OCI-LY7 (cell line): ENCODE measurements around the gene FMNL1. TPM values are rescaled to one million over a fixed set of nuclear protein-coding genes. Genes with fewer than 3 reads are reported as not detected.

ENCODE experiments used
- BruUV-seq: library from RNA; stranded (reverse); fragments of 400-500 nt; replicated peaks from 2 replicates; lab custom pipeline; 2021; lab: Mats Ljungman, UMichigan
- CTCF ChIA-PET: fragments of 300-600 bp; sonication (Branson Sonifier 250); formaldehyde crosslinking; loops from one replicate; lab custom pipeline; 2022; ENCODE audit warnings: antibody characterized with exemption; ENCODE audit not compliant: unreplicated experiment; lab: Charles Lee
- POLR2A ChIA-PET: fragments of 300-600 bp; sonication (Branson Sonifier 250); formaldehyde crosslinking; loops from one replicate; lab custom pipeline; 2022; ENCODE audit warnings: antibody characterized with exemption; lab: Charles Lee
- DNase-seq: peaks from one replicate; pipeline ENCODE4 v3.0.0-alpha.2; 2015; ENCODE audit warnings: low spot score
- H2AFZ ChIP-seq: fragments of 200-600 bp; sonication (generic), shearing (Covaris generic); 2 replicates; pipeline ENCODE4 v1.6.1; 2014; ENCODE audit warnings: mild to moderate bottlenecking, antibody characterized with exemption, low read length, moderate library complexity
- H3K27ac ChIP-seq: fragments of 200-600 bp; sonication (generic); 2 replicates; pipeline ENCODE4 v1.5.1; 2014; ENCODE audit warnings: mixed run types, low read depth, mild to moderate bottlenecking, moderate library complexity, low read length, inconsistent platforms; ENCODE audit not compliant: poor library complexity, severe bottlenecking
- H3K36me3 ChIP-seq: fragments of 200-600 bp; sonication (generic); 2 replicates; pipeline ENCODE4 v1.6.1; 2014; ENCODE audit warnings: mild to moderate bottlenecking, antibody characterized with exemption, low read length, moderate library complexity, mixed read lengths; ENCODE audit not compliant: insufficient read depth
- H3K4me1 ChIP-seq: fragments of 200-600 bp; sonication (generic); 2 replicates; pipeline ENCODE4 v1.5.1; 2014; ENCODE audit warnings: mild to moderate bottlenecking, low read length; ENCODE audit not compliant: insufficient read depth, poor library complexity, severe bottlenecking
- H3K4me2 ChIP-seq: fragments of 200-600 bp; sonication (generic); 2 replicates; pipeline ENCODE4 v1.6.1; 2014; ENCODE audit warnings: mild to moderate bottlenecking, low read length
- H3K4me3 ChIP-seq: fragments of 200-600 bp; sonication (generic); 2 replicates; pipeline ENCODE4 v1.5.1; 2014; ENCODE audit warnings: mild to moderate bottlenecking, low read depth, low read length; ENCODE audit not compliant: poor library complexity, severe bottlenecking
- H3K79me2 ChIP-seq: fragments of 200-600 bp; sonication (generic); 2 replicates; pipeline ENCODE4 v1.6.1; 2016; ENCODE audit warnings: low read depth, mild to moderate bottlenecking, low read length, moderate library complexity, mixed read lengths; ENCODE audit not compliant: insufficient read depth
- H3K9me2 ChIP-seq: fragments of 200-600 bp; sonication (generic); 2 replicates; pipeline ENCODE4 v1.6.1; 2016; ENCODE audit warnings: mild to moderate bottlenecking, low read length, mixed read lengths; ENCODE audit not compliant: insufficient read depth
- H3K9me3 ChIP-seq: fragments of 200-600 bp; sonication (generic); 2 replicates; pipeline ENCODE4 v1.6.1; 2014; ENCODE audit warnings: mild to moderate bottlenecking, mixed run types, low read length, mixed read lengths
- H4K20me1 ChIP-seq: fragments of 200-600 bp; sonication (generic); 2 replicates; pipeline ENCODE4 v1.6.1; 2014; ENCODE audit warnings: mild to moderate bottlenecking, antibody characterized with exemption, low read length, moderate library complexity, mixed read lengths; ENCODE audit not compliant: insufficient read depth
- CTCF ChIP-seq: fragments of 200-600 bp; sonication (generic); conservative IDR thresholded peaks from 2 replicates; pipeline ENCODE4 v1.5.1; 2014; ENCODE audit warnings: mild to moderate bottlenecking, antibody characterized with exemption, low read length, moderate library complexity, mixed read lengths
- EZH2phosphoT487 ChIP-seq: fragments of 200-600 bp; sonication (generic); IDR thresholded peaks from 2 replicates; pipeline ENCODE4 v1.6.1; 2018; ENCODE audit warnings: low read depth, borderline replicate concordance, mild to moderate bottlenecking, mixed run types, antibody characterized with exemption, low read length, moderate library complexity, mixed read lengths
- intact Hi-C: fragments of 100-400 bp; cut with micrococcal nuclease; formaldehyde crosslinking; loops from one replicate; pipeline ENCODE4 v1.10.0; 2022; ENCODE audit not compliant: unreplicated experiment
- total RNA-seq, 2 experiments: library from RNA; depleted of rRNA in 1 of 2; stranded (reverse); fragments of >200 nt in 1 of 2; shearing (Covaris generic) in 1 of 2; gene quantifications; 2 replicates each; pipeline ENCODE4 v1.2.3, GENCODE V29; 2014 to 2022

Gene FMNL1
- total RNA-seq, 2 experiments from 2014 or later: 55.1 to 133 TPM

- H4K20me1 ChIP-seq: no peaks in the 10 kb centered on the region
- no peak overlapping the region for H3K4me2 ChIP-seq
- no peak for DNase-seq
- H3K4me1 ChIP-seq: peaks cover 5% of the 10 kb centered on the region
- TF ChIP-seq EZH2phosphoT487: no peak
- no peak for TF ChIP-seq CTCF
- ChIA-PET POLR2A (no interaction called here), CTCF (no interaction called here)
- BruUV-seq: no TSS peak
- no peak overlapping the region for H3K27ac ChIP-seq
- no peak overlapping the region for H3K4me3 ChIP-seq
- H3K9me2 ChIP-seq: no peaks in the 10 kb centered on the region
- no peak overlapping the region for H2AFZ ChIP-seq
- H3K79me2 ChIP-seq: no peaks in the 10 kb centered on the region
- H3K36me3 ChIP-seq: 0 out of 2 replicates have a peak, but pooled peaks cover 1% of the 10 kb centered on the region
- no peaks in the 10 kb centered on the region for H3K9me3 ChIP-seq
- intact Hi-C loops: no loop called here
Measured at GRCh38 chr17:45256114-45256966, 34.7 kb downstream of the FMNL1 start.

- Histone ChIP-seq H3K9me2 (no peaks in the 10 kb centered on the region), H3K4me2 (no peak overlapping the region), H4K20me1 (no peaks in the 10 kb centered on the region), H3K4me1 (peaks cover 13% of the 10 kb centered on the region), H3K79me2 (no peaks in the 10 kb centered on the region), H2AFZ (no peak overlapping the region), H3K27ac (no peak overlapping the region), H3K36me3 (no peaks in the 10 kb centered on the region), H3K4me3 (no peak overlapping the region), H3K9me3 (no peaks in the 10 kb centered on the region)
- POLR2A ChIA-PET: no interaction called here
- DNase-seq: no peak
- intact Hi-C loops: no loop called here
- no TSS peak for BruUV-seq
- CTCF ChIA-PET: no interaction called here
- TF ChIP-seq EZH2phosphoT487 (no peak), CTCF (no peak)
Measured at GRCh38 chr17:45257115-45257514, 35.4 kb downstream of the FMNL1 start.

GRCh38 chr17:45258981-45259380, 37.3 kb downstream of the FMNL1 start:
- CTCF ChIA-PET: no interaction called here
- Histone ChIP-seq H3K4me1 (peaks cover 19% of the 10 kb centered on the region), H3K27ac (no peak overlapping the region), H3K9me3 (no peaks in the 10 kb centered on the region), H4K20me1 (no peaks in the 10 kb centered on the region), H2AFZ (no peak overlapping the region), H3K4me3 (no peak overlapping the region), H3K36me3 (peaks cover 10% of the 10 kb centered on the region; the same call in 1 of the 2 replicates), H3K79me2 (no peaks in the 10 kb centered on the region), H3K4me2 (no peak overlapping the region), H3K9me2 (no peaks in the 10 kb centered on the region)
- TF ChIP-seq CTCF (no peak), EZH2phosphoT487 (no peak)
- no TSS peak for BruUV-seq
- DNase-seq: no peak
- intact Hi-C loops: no loop called here
- POLR2A ChIA-PET: interaction anchor here (1.1 kb wide), 1 partner anchor 11 kb away, joined by 3 read pairs; no protein-coding TSS in a partner anchor
